ENCODE data around the gene REXO4. TPM values are rescaled to one million over a fixed set of nuclear protein-coding genes. Genes with fewer than 3 reads are reported as not detected.
"Not testable (repeated sequence)": the region's sequence is repeated elsewhere in the genome, so short reads cannot be mapped to it uniquely, and the experiment has no call there.

REXO4 gene
- total RNA-seq, 1 donor from 2014 or later = 14.6 TPM

DNA sequence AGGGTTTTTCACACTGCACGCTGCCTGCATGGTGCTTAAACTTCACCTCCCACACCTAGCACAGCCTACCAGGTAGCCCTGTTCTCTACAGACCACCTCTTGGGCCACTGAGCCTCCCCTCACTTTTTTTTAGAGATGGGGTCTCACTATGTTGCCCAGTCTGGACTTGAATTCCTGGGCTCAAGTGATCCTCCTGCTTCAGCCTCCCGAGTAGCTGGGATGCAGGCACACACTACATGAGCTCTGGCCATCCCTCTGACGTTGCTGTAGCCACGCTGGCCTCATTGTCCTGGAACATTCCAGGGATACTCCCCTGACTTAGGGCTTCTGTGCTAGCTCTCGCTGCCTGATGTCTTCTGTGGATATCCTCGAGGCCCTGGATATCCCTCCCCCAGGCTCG is 34.8 kb upstream of the REXO4 start:
- Histone ChIP-seq H3K27ac (ENCODE audit: low read depth, low read length) (no peak overlapping the region), H3K9ac (ENCODE audit: low read depth in 1 of 3, low read length in 3 of 3) (no peak overlapping the region), H3K36me3 (ENCODE audit: control insufficient read depth in 3 of 3, insufficient read depth in 3 of 3, low read length in 3 of 3) (peaks cover 3 to 9% (median 3%) of the 10 kb centered on the region in 3 donors)

DNA sequence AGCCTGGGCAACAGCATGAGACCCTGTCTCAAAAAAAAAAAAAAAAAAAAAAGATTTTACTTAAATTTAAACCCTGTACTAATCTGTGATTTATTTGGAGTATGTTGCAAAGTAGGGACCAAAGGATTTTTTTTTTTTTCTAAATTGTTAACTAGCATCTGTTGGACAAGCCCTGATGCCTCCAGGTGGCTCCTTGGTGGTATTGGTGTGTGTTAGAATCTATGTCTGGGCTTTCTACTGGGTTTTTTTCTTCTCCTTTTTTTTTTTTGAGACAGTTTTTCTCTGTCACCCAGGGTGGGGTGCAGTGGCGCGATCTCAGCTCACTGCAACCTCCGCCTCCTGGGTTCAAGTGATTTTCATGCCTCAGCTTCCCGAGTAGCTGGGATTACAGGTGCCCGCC is 34.1 kb upstream of the REXO4 start:
- H3K9ac ChIP-seq (ENCODE audit: low read depth in 1 of 3, low read length in 3 of 3); H3K9me3 ChIP-seq (ENCODE audit: control insufficient read depth in 3 of 3, low read length in 3 of 3); H3K27me3 ChIP-seq (ENCODE audit: control insufficient read depth in 3 of 3, insufficient read depth in 3 of 3, low read length in 3 of 3); H3K27ac ChIP-seq (ENCODE audit: low read depth, low read length); H3K4me3 ChIP-seq (ENCODE audit: low read length in 3 of 3); H3K4me1 ChIP-seq (ENCODE audit: control insufficient read depth in 3 of 3, insufficient read depth in 3 of 3, low read length in 3 of 3); H3K36me3 ChIP-seq (ENCODE audit: control insufficient read depth in 3 of 3, insufficient read depth in 3 of 3, low read length in 3 of 3): not testable (repeated sequence)

More for the DNA sequence above, 34.8 kb upstream of the REXO4 start:
- H3K4me1 ChIP-seq (ENCODE audit: control insufficient read depth in 3 of 3, insufficient read depth in 3 of 3, low read length in 3 of 3) = no peaks in the 10 kb centered on the region
- H3K4me3 ChIP-seq (ENCODE audit: low read length in 3 of 3) = no peak overlapping the region
- H3K27me3 ChIP-seq (ENCODE audit: control insufficient read depth in 3 of 3, insufficient read depth in 3 of 3, low read length in 3 of 3) = no peaks in the 10 kb centered on the region
- no peaks in the 10 kb centered on the region for H3K9me3 ChIP-seq (ENCODE audit: control insufficient read depth in 3 of 3, low read length in 3 of 3)

DNA sequence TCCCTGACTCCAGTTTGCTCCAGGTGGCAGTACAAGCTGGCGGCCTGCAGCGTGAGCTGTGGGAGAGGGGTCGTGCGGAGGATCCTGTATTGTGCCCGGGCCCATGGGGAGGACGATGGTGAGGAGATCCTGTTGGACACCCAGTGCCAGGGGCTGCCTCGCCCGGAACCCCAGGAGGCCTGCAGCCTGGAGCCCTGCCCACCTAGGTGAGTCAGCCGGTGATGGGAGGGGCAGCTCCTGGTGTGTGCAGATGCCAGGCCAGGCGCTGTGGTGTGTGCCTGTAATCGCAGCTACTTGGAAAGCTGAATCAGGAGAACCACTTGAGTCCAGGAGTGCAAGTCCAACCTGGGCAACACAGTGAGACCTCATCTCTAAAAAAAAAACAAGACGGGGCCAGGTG is 31.9 kb upstream of the REXO4 start:
- Histone ChIP-seq H3K27me3 (ENCODE audit: control insufficient read depth in 3 of 3, insufficient read depth in 3 of 3, low read length in 3 of 3) (no peaks in the 10 kb centered on the region), H3K9ac (ENCODE audit: low read depth in 1 of 3, low read length in 3 of 3) (no peak overlapping the region), H3K4me3 (ENCODE audit: low read length in 3 of 3) (no peak overlapping the region), H3K4me1 (ENCODE audit: control insufficient read depth in 3 of 3, insufficient read depth in 3 of 3, low read length in 3 of 3) (no peaks in the 10 kb centered on the region), H3K36me3 (ENCODE audit: control insufficient read depth in 3 of 3, insufficient read depth in 3 of 3, low read length in 3 of 3) (peaks cover 0 to 5% (median 0%) of the 10 kb centered on the region in 3 donors), H3K27ac (ENCODE audit: low read depth, low read length) (no peak overlapping the region), H3K9me3 (ENCODE audit: control insufficient read depth in 3 of 3, low read length in 3 of 3) (no peaks in the 10 kb centered on the region)

DNA sequence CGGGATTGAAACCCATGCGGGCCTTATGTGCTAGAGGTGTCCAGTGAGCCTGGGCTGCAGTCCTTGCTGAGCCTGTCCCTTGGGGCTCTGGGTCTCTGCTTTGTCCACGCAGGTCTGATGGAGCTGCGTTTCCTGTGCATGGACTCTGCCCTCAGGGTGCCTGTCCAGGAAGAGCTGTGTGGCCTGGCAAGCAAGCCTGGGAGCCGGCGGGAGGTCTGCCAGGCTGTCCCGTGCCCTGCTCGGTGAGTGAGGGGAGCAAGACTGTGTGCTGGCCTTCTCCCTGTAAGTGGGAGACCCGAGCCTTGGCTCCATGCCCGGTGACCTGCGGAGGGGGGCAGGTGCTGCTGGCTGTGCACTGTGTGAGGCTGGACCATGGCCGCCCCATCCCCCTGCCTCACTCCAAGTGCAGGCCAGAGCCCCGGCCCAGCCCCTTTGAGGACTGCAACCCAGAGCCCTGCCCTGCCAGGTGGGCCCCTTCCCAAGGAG is 30.7 kb upstream of the REXO4 start:
- H3K27ac ChIP-seq (ENCODE audit: low read depth, low read length) = no peak overlapping the region
- H3K27me3 ChIP-seq (ENCODE audit: control insufficient read depth in 3 of 3, insufficient read depth in 3 of 3, low read length in 3 of 3) = no peaks in the 10 kb centered on the region
- no peaks in the 10 kb centered on the region for H3K36me3 ChIP-seq (ENCODE audit: control insufficient read depth in 3 of 3, insufficient read depth in 3 of 3, low read length in 3 of 3)

DNA sequence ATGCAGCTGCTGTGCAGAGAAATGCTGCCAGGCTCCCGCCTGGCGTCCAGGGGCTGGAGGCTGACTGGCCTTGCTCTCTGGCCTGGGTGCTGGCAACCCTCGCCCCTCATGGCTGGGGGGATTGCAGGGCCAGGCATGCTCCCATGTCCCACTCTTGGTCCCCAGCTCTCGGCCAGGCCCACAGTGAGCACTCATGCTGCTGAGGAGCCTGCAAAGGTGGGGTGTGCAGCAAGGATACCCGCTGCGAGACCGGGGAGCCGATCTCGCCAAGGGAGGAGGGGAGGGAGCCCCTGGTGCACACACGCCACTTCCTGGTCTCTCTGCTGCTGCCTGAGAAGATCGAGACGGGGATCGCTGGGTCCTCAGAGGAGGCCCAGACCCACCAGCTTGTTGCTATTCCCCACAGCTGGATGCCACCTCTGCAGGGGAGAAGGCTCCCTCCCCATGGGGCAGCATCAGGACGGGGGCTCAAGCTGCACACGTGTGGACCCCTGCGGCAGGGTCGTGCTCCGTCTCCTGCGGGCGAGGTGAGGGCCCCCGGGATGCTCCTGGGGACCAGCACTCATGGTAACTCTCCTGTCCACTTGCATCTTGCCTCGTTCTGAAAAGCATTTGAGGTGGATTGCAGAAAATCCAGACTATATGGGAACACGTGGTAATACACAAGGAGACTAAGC is 27.6 kb upstream of the REXO4 start:
- Histone ChIP-seq H3K4me1 (ENCODE audit: control insufficient read depth in 3 of 3, insufficient read depth in 3 of 3, low read length in 3 of 3) (no peaks in the 10 kb centered on the region), H3K9me3 (ENCODE audit: control insufficient read depth in 3 of 3, low read length in 3 of 3) (no peaks in the 10 kb centered on the region), H3K36me3 (ENCODE audit: control insufficient read depth in 3 of 3, insufficient read depth in 3 of 3, low read length in 3 of 3) (peaks cover 2 to 4% (median 2%) of the 10 kb centered on the region in 3 donors), H3K4me3 (ENCODE audit: low read length in 3 of 3) (no peak overlapping the region), H3K27me3 (ENCODE audit: control insufficient read depth in 3 of 3, insufficient read depth in 3 of 3, low read length in 3 of 3) (no peaks in the 10 kb centered on the region), H3K9ac (ENCODE audit: low read depth in 1 of 3, low read length in 3 of 3) (no peak overlapping the region), H3K27ac (ENCODE audit: low read depth, low read length) (no peak overlapping the region)

More for the DNA sequence above, 30.7 kb upstream of the REXO4 start:
- Histone ChIP-seq H3K4me3 (ENCODE audit: low read length in 3 of 3) (no peak overlapping the region), H3K9me3 (ENCODE audit: control insufficient read depth in 3 of 3, low read length in 3 of 3) (no peaks in the 10 kb centered on the region), H3K9ac (ENCODE audit: low read depth in 1 of 3, low read length in 3 of 3) (no peak overlapping the region), H3K4me1 (ENCODE audit: control insufficient read depth in 3 of 3, insufficient read depth in 3 of 3, low read length in 3 of 3) (no peaks in the 10 kb centered on the region)

DNA sequence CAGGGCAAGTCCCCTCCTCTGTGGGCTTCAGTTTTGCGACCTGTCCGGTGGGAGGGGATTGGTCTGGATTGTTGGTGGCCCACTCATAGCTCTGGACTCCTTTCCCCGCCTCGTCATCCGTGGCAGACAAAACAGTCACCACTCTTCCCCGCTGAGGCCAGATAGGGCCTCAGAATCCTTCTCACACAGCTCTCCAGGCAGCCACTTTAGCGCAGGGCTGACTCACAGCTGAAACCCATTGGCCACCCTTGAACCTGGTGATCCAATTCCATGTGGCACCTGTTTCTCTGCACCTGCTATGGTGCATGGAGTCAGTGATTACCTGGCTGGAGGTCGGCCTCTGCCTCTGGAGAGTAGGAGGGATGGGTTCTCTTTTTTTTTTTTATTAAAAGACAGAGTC is 26.2 kb upstream of the REXO4 start:
- Histone ChIP-seq H3K27me3 (ENCODE audit: control insufficient read depth in 3 of 3, insufficient read depth in 3 of 3, low read length in 3 of 3) (no peaks in the 10 kb centered on the region), H3K36me3 (ENCODE audit: control insufficient read depth in 3 of 3, insufficient read depth in 3 of 3, low read length in 3 of 3) (peaks cover 2 to 9% (median 4%) of the 10 kb centered on the region in 3 donors), H3K27ac (ENCODE audit: low read depth, low read length) (no peak overlapping the region), H3K4me1 (ENCODE audit: control insufficient read depth in 3 of 3, insufficient read depth in 3 of 3, low read length in 3 of 3) (no peaks in the 10 kb centered on the region), H3K4me3 (ENCODE audit: low read length in 3 of 3) (no peak overlapping the region), H3K9me3 (ENCODE audit: control insufficient read depth in 3 of 3, low read length in 3 of 3) (no peaks in the 10 kb centered on the region), H3K9ac (ENCODE audit: low read depth in 1 of 3, low read length in 3 of 3) (no peak overlapping the region)

DNA sequence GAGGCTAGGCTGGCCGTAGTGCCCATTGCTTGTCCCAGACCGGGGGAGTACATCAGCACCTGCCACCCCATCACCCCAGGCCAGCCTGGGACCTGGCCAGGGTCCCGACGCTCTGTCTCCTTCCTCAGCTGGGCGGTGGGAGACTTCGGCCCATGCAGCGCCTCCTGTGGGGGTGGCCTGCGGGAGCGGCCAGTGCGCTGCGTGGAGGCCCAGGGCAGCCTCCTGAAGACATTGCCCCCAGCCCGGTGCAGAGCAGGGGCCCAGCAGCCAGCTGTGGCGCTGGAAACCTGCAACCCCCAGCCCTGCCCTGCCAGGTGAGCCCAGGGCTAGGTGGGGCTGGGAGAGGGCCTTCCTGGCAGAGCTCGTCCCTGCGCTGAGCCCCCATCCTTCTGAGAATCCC is 25.4 kb upstream of the REXO4 start:
- Histone ChIP-seq H3K27ac (ENCODE audit: low read depth, low read length) (no peak overlapping the region), H3K9ac (ENCODE audit: low read depth in 1 of 3, low read length in 3 of 3) (no peak overlapping the region), H3K4me1 (ENCODE audit: control insufficient read depth in 3 of 3, insufficient read depth in 3 of 3, low read length in 3 of 3) (no peaks in the 10 kb centered on the region), H3K9me3 (ENCODE audit: control insufficient read depth in 3 of 3, low read length in 3 of 3) (no peaks in the 10 kb centered on the region), H3K4me3 (ENCODE audit: low read length in 3 of 3) (no peak overlapping the region), H3K27me3 (ENCODE audit: control insufficient read depth in 3 of 3, insufficient read depth in 3 of 3, low read length in 3 of 3) (no peaks in the 10 kb centered on the region), H3K36me3 (ENCODE audit: control insufficient read depth in 3 of 3, insufficient read depth in 3 of 3, low read length in 3 of 3) (peaks cover 2 to 9% (median 4%) of the 10 kb centered on the region in 3 donors)

DNA sequence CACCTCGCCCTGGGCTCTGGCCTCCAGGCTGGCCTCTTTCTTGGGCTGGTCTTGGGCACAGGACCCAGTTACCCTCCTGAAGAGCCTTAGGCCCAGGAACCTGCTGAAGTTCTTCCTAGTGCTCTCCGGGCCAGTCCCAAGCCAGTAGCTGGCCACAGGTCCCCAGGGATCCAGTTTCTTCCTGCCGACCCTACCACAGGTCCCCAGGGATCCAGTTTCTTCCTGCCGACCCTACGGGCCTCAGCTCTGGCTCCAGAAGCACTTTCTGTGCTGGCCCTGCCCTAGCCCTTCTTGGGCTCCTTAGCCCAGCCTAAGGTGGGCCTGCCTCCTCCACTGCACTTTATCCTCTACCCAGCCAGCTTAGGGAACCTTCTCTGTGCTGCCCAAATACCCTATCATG is 23.8 kb upstream of the REXO4 start:
- Histone ChIP-seq H3K36me3 (ENCODE audit: control insufficient read depth in 3 of 3, insufficient read depth in 3 of 3, low read length in 3 of 3) (peaks cover 2 to 9% (median 6%) of the 10 kb centered on the region in 3 donors), H3K27me3 (ENCODE audit: control insufficient read depth in 3 of 3, insufficient read depth in 3 of 3, low read length in 3 of 3) (no peaks in the 10 kb centered on the region), H3K4me1 (ENCODE audit: control insufficient read depth in 3 of 3, insufficient read depth in 3 of 3, low read length in 3 of 3) (no peaks in the 10 kb centered on the region), H3K9ac (ENCODE audit: low read depth in 1 of 3, low read length in 3 of 3) (no peak overlapping the region), H3K27ac (ENCODE audit: low read depth, low read length) (no peak overlapping the region), H3K9me3 (ENCODE audit: control insufficient read depth in 3 of 3, low read length in 3 of 3) (no peaks in the 10 kb centered on the region), H3K4me3 (ENCODE audit: low read length in 3 of 3) (no peak overlapping the region)

DNA sequence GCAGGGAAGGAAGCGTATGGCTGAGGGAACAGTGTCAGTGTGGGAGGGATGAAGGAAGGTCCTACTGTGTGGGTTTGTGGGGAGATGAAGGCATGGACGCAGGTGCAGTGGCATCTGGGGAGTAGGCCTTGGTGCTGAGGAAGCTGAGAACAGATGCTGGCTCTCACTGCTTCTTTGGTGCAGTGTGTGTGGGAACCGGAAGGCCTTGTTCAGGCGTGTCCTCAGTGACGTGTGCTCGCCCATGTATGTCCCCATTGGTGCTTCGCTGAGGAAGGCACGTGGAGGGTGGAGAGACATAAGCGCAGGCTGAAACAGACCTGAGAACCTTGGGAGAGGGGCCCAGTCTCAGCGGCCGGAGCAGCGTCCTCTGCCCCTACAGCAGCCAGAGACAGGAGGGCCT is 23.1 kb upstream of the REXO4 start:
- no peaks in the 10 kb centered on the region for H3K27me3 ChIP-seq (ENCODE audit: control insufficient read depth in 3 of 3, insufficient read depth in 3 of 3, low read length in 3 of 3)
- peaks cover 2 to 9% (median 6%) of the 10 kb centered on the region in 3 donors for H3K36me3 ChIP-seq (ENCODE audit: control insufficient read depth in 3 of 3, insufficient read depth in 3 of 3, low read length in 3 of 3)
- H3K4me3 ChIP-seq (ENCODE audit: low read length in 3 of 3) = no peak overlapping the region
- H3K4me1 ChIP-seq (ENCODE audit: control insufficient read depth in 3 of 3, insufficient read depth in 3 of 3, low read length in 3 of 3) = no peaks in the 10 kb centered on the region
- H3K27ac ChIP-seq (ENCODE audit: low read depth, low read length) = no peak overlapping the region
- no peak overlapping the region for H3K9ac ChIP-seq (ENCODE audit: low read depth in 1 of 3, low read length in 3 of 3)
- no peaks in the 10 kb centered on the region for H3K9me3 ChIP-seq (ENCODE audit: control insufficient read depth in 3 of 3, low read length in 3 of 3)

DNA sequence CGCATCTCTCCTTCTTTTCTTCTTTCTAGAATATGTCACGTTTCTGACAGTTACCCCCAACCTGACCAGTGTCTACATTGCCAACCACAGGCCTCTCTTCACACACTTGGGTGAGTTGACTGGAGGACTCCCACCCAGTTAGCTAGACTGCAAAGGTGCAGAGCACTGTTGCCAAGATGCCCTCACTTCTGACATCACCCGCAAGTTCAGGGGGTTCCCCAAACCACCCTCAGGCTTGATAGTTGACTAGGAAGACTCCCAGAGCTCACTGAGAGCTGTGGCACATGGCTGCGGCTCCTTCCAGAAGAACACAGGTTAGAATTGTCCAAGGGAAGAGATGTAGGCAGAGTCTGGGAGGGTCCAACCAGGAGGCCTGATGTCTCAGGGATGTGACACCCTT is 21.5 kb upstream of the REXO4 start:
- Histone ChIP-seq H3K9ac (ENCODE audit: low read depth in 1 of 3, low read length in 3 of 3) (no peak overlapping the region), H3K36me3 (ENCODE audit: control insufficient read depth in 3 of 3, insufficient read depth in 3 of 3, low read length in 3 of 3) (peaks cover 2 to 9% (median 6%) of the 10 kb centered on the region in 3 donors), H3K27ac (ENCODE audit: low read depth, low read length) (no peak overlapping the region), H3K4me3 (ENCODE audit: low read length in 3 of 3) (no peak overlapping the region), H3K9me3 (ENCODE audit: control insufficient read depth in 3 of 3, low read length in 3 of 3) (no peaks in the 10 kb centered on the region), H3K4me1 (ENCODE audit: control insufficient read depth in 3 of 3, insufficient read depth in 3 of 3, low read length in 3 of 3) (no peaks in the 10 kb centered on the region), H3K27me3 (ENCODE audit: control insufficient read depth in 3 of 3, insufficient read depth in 3 of 3, low read length in 3 of 3) (no peaks in the 10 kb centered on the region)

Measured in skeletal muscle tissue (tissue), 4 donors.